ENCODE data around the gene PDE4DIP.
A peak's percentile ranks its signal among the peaks of the same experiment; 100 is the strongest.
"Not testable (repeated sequence)": the region's sequence is repeated elsewhere in the genome, so short reads cannot be mapped to it uniquely, and the experiment has no call there.

PDE4DIP gene

GRCh38 chr1:148921047-148921446 lies 76.8 kb downstream of the PDE4DIP start:
- not testable (repeated sequence) for DNase-seq

- DNase-seq: not testable (repeated sequence)
Measured at GRCh38 chr1:148923798-148924197, 79.6 kb downstream of the PDE4DIP start.

- DNase-seq: not testable (repeated sequence)
Measured at GRCh38 chr1:148927645-148928044, 83.4 kb downstream of the PDE4DIP start.

DNA sequence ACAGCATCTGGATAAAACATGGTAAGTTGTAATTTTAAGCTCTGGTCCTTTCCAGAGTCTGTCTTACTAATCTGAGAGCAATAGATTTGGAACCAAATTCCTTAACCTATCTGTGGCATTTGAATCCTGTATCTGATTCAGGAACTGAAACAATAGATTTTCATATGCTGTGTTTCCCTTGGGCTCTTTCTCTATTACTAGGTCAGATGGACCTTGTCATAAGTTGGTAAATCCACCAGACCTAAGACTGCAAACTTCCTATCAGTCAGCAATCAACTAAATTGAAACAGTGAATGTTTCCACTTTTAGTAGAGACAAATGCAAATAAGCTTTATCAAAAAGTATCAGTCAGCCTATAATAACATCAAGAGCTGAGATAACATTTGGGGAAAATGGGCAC lies 85.0 kb downstream of the PDE4DIP start:
- DNase-seq: not testable (repeated sequence)

DNA sequence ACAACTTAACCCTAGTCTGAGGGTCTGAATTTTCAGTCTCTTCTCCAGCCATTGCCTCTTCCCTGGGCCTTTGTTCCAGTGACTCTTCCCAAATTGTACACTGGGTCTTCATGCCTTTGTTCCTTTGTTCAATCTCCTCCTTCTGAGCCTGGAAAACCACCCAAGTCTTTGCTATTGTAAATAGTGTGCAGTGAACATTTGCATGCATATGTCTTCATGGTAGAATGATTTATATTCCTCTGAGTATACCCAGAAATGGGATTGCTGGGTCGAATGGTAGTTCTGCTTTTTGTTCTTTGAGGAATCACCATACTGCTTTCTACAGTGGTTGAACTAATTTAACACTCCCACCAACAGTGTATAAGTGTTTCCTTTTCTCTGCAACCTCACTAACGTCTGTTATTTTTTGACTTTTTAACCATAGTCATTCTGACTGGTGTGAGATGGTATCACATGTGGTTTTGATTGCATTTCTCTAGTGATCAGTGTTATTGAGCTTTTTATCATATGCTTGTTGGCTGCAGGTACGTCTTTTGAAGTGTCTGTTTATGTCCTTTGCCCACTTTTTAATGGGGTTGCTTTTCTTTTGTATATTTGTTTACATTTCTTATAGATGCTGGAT lies 91.3 kb downstream of the PDE4DIP start:
- not testable (repeated sequence) for DNase-seq

- not testable (repeated sequence) for DNase-seq
Measured at GRCh38 chr1:148942906-148943305, 98.7 kb downstream of the PDE4DIP start.

DNA sequence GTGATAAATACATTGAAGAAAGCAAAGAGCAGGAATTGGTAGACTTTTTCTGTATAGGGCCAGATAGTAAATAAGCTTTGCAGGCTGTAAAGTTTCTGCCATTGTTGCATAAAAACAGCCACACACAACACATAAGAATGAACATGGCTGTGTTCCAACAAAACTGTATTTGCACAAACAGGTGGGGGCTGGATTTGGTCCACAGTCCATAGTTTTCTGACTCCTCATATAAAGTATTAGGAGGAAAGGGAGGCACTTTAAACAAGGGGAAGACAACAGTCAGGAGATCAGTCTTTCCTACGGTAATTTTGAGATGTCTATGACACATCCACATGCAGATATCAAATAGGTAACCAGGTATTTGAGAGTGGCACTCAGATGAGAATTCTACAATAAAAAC lies 100.9 kb downstream of the PDE4DIP start:
- DNase-seq: not testable (repeated sequence)

DNA sequence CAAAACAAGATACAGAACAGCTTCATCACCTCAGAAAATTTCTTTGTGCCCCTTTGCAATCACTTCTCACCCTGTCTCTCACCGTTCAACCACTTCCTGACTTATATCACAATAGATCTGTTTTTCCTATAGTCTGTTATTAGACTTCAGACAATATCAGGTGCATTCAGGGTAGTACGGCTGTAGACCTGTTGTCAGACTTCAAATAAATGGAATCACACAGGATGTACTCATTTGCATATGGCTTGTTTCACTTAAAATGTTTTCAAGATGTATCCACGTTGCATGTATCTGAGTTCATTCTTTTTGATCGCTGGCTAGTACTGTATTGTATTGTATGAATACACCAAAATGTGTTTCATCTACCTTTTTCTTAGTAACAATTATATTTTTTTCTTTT lies 104.5 kb downstream of the PDE4DIP start:
- DNase-seq: not testable (repeated sequence)

GRCh38 chr1:148951336-148952227 lies 107.4 kb downstream of the PDE4DIP start:
- peak; percentile 82 for DNase-seq

GRCh38 chr1:148952253-148952937 lies 108.2 kb downstream of the PDE4DIP start:
- DNase-seq: not testable (repeated sequence)

GRCh38 chr1:148952938-148953616 lies 108.8 kb downstream of the PDE4DIP start:
- peak; percentile 26 for DNase-seq

DNA sequence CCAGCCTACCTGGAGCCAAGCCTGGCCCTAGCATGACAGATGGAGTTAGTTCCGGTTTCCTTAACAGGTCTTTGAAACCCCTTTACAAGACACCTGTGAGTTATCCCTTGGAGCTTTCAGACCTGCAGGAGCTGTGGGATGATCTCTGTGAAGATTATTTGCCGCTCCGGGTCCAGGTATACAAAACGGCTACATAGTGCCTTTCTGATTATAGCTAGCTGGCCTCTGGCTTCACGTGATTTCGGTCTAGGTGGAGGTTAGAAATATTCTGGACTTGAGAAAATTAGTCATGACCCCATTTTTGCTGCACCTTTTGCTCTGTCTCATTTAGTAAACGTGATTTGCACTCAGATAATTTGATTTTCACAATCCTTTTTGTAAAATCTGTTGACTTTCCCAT lies 109.5 kb downstream of the PDE4DIP start:
- not testable (repeated sequence) for DNase-seq

DNA sequence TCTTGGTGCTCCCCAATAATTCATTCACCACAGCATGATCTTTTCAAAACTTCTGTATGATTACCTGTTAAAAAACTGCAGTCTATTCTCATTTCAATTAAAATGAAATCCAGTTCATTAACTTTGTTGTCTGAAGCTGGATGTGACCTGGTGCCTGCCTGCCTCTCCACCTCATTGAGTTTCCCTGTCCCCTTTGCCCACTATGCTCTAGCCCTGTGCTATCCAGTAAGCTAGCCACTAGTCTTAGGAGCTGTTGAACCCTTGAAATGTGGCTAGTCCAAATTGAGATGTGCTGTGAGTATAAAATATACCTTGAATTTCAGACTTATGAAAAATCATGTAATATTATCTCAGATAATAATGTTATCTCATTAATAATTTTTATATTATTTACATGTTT lies 114.1 kb downstream of the PDE4DIP start:
- DNase-seq: not testable (repeated sequence)

GRCh38 chr1:148960212-148961000 lies 116.2 kb downstream of the PDE4DIP start:
- not testable (repeated sequence) for DNase-seq

- not testable (repeated sequence) for DNase-seq
Measured at GRCh38 chr1:148962127-148962857, 118.1 kb downstream of the PDE4DIP start.

- DNase-seq: not testable (repeated sequence)
Measured at GRCh38 chr1:148966084-148966483, 121.9 kb downstream of the PDE4DIP start.

DNA sequence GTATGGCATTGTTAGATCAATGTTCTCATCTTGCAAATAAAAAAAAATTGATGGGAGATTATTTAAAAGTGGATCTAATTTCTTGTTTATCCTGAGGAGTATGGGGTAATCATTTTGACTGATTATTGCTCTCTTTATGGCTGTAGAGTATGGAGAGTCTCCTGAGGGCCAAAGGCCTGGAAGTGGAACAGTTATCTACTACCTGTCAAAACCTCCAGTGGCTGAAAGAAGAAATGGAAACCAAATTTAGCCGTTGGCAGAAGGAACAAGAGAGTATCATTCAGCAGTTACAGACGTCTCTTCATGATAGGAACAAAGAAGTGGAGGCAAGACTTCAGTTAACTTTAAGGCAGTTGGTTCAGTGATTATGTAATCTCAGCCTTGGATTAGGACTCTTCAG lies 123.4 kb downstream of the PDE4DIP start:
- DNase-seq: not testable (repeated sequence)

- not testable (repeated sequence) for DNase-seq
Measured at GRCh38 chr1:148968682-148969081, 124.5 kb downstream of the PDE4DIP start.

- DNase-seq: not testable (repeated sequence)
Measured at GRCh38 chr1:148969126-148969525, 124.9 kb downstream of the PDE4DIP start.

GRCh38 chr1:148975453-148975852 lies 131.2 kb downstream of the PDE4DIP start:
- peak; percentile 82 for DNase-seq

Data from fibroblast of skin of back (primary cell).